ENCODE data around the gene LRRC37B. TPM values are rescaled to one million over a fixed set of nuclear protein-coding genes. Genes with fewer than 3 reads are reported as not detected.

Gene LRRC37B
- total RNA-seq, 4 donors from 2014 or later, result 7.6 to 29.3 (median 14.7) TPM

DNA sequence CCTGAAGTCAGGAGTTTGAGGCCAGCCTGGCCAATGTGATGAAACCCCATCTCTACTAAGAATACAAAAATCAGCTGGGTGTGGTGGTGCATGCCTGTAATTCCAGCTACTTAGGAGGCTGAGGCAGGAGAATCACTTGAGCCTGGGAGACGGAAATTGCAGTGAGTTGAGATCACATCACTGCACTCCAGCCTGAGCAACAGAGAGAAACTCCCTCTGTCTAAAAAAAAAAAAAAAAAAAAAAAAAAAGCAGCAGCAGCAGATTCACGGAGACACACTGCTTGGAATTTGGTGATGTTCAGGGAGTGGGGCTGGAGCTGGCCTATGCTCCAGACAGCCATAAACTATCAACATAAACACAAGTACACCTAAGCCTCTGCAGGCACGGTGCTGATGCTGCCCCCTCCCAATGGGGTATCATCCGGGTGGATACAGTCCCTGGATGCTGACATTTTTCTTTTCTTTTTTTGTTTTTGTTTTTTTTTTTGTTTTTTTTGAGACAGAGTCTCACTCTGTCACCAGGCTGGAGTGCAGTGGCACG lies 95.5 kb downstream of the LRRC37B start:
- no peak for ATAC-seq (ENCODE audit: low FRiP score)
- TF ChIP-seq, protein P1, sequence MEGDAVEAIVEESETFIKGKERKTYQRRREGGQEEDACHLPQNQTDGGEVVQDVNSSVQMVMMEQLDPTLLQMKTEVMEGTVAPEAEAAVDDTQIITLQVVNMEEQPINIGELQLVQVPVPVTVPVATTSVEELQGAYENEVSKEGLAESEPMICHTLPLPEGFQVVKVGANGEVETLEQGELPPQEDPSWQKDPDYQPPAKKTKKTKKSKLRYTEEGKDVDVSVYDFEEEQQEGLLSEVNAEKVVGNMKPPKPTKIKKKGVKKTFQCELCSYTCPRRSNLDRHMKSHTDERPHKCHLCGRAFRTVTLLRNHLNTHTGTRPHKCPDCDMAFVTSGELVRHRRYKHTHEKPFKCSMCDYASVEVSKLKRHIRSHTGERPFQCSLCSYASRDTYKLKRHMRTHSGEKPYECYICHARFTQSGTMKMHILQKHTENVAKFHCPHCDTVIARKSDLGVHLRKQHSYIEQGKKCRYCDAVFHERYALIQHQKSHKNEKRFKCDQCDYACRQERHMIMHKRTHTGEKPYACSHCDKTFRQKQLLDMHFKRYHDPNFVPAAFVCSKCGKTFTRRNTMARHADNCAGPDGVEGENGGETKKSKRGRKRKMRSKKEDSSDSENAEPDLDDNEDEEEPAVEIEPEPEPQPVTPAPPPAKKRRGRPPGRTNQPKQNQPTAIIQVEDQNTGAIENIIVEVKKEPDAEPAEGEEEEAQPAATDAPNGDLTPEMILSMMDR (IDR thresholded peaks at IDR 0.05), result no peak
- no peak for DNase-seq (ENCODE audit: low spot score)

Small RNAs within 50 kb of the gene (small RNA-seq; reads per million reads assigned to genes)
- not detected for gene AC090616.4
- gene RNA5SP437, result not detected

Other genes with a start within 250 kb of the LRRC37B start
- 10 to 100 TPM; 39.2 to 76.1 (median 61.8) TPM for gene COPRS, start 148.1 kb upstream of the LRRC37B start, total RNA-seq
- 10 to 100 TPM; 22.5 to 56.1 (median 31.9) TPM for gene UTP6, start 105.7 kb upstream of the LRRC37B start, total RNA-seq
- 10 to 100 TPM; 14.6 to 21.8 (median 17.5) TPM for gene SUZ12, start 70.4 kb upstream of the LRRC37B start, total RNA-seq
- 10 to 100 TPM; 32.1 to 55.7 (median 42.6) TPM for gene RHOT1, start 135.1 kb downstream of the LRRC37B start, total RNA-seq

Measured in omental fat pad (tissue), 4 donors.